NCI-H1105 treated with DMSO at 0.1 percent for 48 hours (cell line): ENCODE measurements around the gene DSCAM.

Experiments used
- DNase-seq: peaks from one replicate; lab custom pipeline; 2025; lab: John Stamatoyannopoulos, UW

DSCAM gene

GRCh38 chr21:39976800-39977199, 870.2 kb downstream of the DSCAM start:
- DNase-seq, result no peak

- no peak for DNase-seq
These were observed 873.8 kb downstream of the DSCAM start for GRCh38 chr21:39972976-39973770.

GRCh38 chr21:39972471-39972870, 874.5 kb downstream of the DSCAM start:
- DNase-seq, result no peak

- no peak for DNase-seq
These were observed 875.0 kb downstream of the DSCAM start for GRCh38 chr21:39971956-39972355.

- DNase-seq, result no peak
These were observed 877.1 kb downstream of the DSCAM start for GRCh38 chr21:39969691-39970364.

- no peak for DNase-seq
These were observed 878.9 kb downstream of the DSCAM start for GRCh38 chr21:39968010-39968409.

- no peak for DNase-seq
These were observed 880.2 kb downstream of the DSCAM start for GRCh38 chr21:39966786-39967185.

- no peak for DNase-seq
These were observed 881.9 kb downstream of the DSCAM start for GRCh38 chr21:39965026-39965425.

- DNase-seq, result no peak
These were observed 885.7 kb downstream of the DSCAM start for GRCh38 chr21:39961251-39961650.
